Measurements from ENCODE around the gene OR56A5. TPM values are rescaled to one million over a fixed set of nuclear protein-coding genes. Genes with fewer than 3 reads are reported as not detected.

Gene OR56A5, protein sequence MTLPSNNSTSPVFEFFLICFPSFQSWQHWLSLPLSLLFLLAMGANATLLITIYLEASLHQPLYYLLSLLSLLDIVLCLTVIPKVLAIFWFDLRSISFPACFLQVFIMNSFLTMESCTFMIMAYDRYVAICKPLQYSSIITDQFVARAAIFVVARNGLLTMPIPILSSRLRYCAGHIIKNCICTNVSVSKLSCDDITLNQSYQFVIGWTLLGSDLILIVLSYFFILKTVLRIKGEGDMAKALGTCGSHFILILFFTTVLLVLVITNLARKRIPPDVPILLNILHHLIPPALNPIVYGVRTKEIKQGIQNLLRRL
- total RNA-seq (2014; rRNA removed; shearing (Covaris generic)) = not detected in 2 replicates

DNA sequence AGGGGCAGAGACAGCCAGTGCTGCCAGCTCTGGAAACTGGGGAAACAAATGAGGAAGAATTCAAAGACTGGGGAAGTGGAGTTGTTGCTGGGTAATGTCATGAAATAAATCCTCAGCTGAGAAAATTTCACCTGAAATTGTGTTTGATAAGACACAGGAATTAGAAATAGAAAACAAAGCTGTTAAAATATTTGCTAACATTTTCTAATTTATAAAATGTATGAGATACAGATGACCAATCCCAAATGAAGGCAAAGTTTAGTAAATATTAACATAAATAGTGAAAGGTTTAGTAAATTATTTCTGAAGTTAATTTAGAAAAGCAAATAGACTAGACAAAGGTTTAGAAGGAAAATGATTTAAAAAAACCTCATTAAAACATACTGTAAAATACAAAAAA, at the start of gene OR56A5:
Gene OR56A5, minus strand, starts transcription at position 101 of the 400 bp plus-strand sequence. Its CDS starts 0 bp downstream, at position 101.
- Histone ChIP-seq H3K4me1 (replicated peaks) (no peaks in the 10 kb centered on the region), H3K9me3 (replicated peaks) (no peaks in the 10 kb centered on the region), H3K4me3 (no peak within 1 kb of the TSS), H3K36me3 (no peaks in the 10 kb centered on the region), H3K27me3 (replicated peaks) (no peaks in the 10 kb centered on the region), H3K27ac (no peak within 1 kb of the TSS)
- no peak for DNase-seq (ENCODE audit: low read depth in 1 of 2, low spot score in 2 of 2)

DNA sequence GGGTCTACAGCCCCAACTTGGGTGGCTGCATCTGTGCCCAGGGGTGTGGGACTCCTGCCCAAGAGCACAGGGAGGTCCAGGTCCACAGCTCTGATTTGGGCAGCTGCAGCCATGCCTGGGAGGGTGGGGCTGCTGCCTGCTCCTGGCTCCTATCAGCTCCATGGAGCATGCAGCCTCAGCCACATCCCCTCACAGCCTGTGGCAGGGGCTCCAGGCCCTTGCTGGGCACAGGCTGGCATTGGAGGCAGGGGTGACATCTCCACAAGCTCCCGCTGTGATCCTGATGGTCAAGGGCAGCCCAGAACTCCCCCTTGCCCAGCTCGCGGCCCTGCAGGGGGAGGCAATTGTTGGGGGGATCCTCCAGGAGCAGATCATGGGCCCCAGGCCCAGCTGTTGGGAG, 44.7 kb upstream of the OR56A5 start:
- H3K4me3 ChIP-seq = no peak overlapping the region
- no peak for DNase-seq (ENCODE audit: low read depth in 1 of 2, low spot score in 2 of 2)

DNA sequence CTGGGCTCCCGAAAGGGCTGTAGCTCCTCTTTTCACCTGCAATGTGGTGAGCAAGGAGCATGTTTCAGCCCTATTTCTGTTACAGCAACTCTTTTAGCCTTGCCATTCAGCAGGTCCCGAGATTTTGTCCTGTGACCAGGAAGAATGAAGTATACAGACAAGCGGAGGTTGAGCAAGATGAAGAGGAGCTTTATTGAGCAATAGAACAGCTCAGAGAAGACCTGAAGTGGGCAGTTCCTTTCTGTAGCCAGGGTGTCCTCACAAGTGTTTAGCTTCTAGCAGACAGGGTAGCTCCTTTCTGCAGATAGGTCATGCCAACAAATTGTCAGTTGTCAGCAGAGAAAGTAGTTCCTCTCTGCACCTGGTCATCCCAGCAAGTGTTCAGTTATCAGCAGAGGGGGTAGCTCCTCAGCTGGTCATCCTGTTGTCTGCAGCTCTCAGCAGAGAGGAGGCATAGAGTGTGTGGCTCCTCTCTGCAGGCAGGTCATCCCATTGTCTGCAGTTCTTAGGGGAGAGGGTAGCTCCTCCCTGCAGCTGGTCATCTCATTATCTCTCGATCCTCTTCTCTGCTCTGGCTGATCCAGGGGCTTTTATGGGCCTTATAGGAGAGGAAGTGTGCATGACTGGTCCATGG, 43.9 kb upstream of the OR56A5 start:
- DNase-seq (ENCODE audit: low read depth in 1 of 2, low spot score in 2 of 2) = no peak
- Histone ChIP-seq H3K27ac (no peak overlapping the region), H3K27me3 (replicated peaks) (no peaks in the 10 kb centered on the region), H3K4me1 (replicated peaks) (no peaks in the 10 kb centered on the region), H3K4me3 (no peak overlapping the region), H3K9me3 (replicated peaks) (no peaks in the 10 kb centered on the region), H3K36me3 (no peaks in the 10 kb centered on the region)

More for the DNA sequence above, 44.7 kb upstream of the OR56A5 start:
- Histone ChIP-seq H3K36me3 (no peaks in the 10 kb centered on the region), H3K4me1 (replicated peaks) (no peaks in the 10 kb centered on the region), H3K9me3 (replicated peaks) (no peaks in the 10 kb centered on the region), H3K27me3 (replicated peaks) (no peaks in the 10 kb centered on the region), H3K27ac (no peak overlapping the region)

DNA sequence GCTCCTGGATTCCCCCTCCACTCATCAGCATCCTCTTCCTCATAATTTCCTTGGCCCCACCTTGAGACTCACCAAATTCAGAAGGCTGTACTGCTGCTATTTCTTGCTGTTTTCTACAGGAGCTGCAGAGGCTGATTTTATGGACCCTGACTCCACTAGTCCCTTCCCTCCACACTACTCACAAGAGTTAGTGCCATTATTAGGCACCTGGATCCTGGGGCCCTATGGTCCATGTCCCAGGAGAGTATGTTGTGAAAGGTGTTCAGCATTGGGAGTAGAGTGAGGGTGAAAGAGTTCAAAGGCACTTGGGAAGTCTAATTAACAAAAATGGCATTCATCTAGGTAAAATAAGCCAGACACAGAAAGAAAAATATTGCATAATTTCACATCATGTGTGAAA, 38.6 kb upstream of the OR56A5 start, which contains the start of gene OR56A4:
Gene OR56A4, minus strand, starts transcription at position 101 of the 400 bp plus-strand sequence. CDS start 3,954 bp downstream, outside the sequence.
- DNase-seq (ENCODE audit: low read depth in 1 of 2, low spot score in 2 of 2) = no peak
- Histone ChIP-seq H3K36me3 (no peaks in the 10 kb centered on the region), H3K27ac (no peak within 1 kb of the TSS)

DNA sequence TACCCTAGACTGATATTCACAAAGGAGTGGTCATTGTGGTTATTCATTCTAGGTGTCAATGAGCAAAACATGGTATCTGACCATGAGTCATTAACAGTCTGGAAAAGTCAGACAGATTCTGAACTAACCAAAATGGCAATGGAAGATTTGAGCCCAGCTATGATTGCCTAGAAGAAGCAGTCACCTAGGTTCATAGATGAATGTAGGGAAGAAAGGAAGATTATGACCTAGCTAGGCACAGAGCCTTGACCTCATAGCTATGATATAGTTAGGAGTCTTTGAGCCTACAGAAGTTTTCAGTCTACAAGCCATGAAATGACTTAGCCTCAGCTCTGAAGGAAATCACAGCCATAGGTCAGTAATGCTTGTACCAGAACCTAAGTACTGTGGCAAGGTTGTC, 38.1 kb upstream of the OR56A5 start:
- Histone ChIP-seq H3K4me3 (no peak overlapping the region), H3K9me3 (replicated peaks) (no peaks in the 10 kb centered on the region), H3K4me1 (replicated peaks) (no peaks in the 10 kb centered on the region), H3K27me3 (replicated peaks) (no peaks in the 10 kb centered on the region), H3K36me3 (no peaks in the 10 kb centered on the region), H3K27ac (no peak overlapping the region)
- DNase-seq (ENCODE audit: low read depth in 1 of 2, low spot score in 2 of 2) = no peak

More for the DNA sequence above, 38.6 kb upstream of the OR56A5 start, which contains the start of gene OR56A4:
- Histone ChIP-seq H3K4me3 (no peak within 1 kb of the TSS), H3K27me3 (replicated peaks) (no peaks in the 10 kb centered on the region), H3K9me3 (replicated peaks) (no peaks in the 10 kb centered on the region), H3K4me1 (replicated peaks) (no peaks in the 10 kb centered on the region)

DNA sequence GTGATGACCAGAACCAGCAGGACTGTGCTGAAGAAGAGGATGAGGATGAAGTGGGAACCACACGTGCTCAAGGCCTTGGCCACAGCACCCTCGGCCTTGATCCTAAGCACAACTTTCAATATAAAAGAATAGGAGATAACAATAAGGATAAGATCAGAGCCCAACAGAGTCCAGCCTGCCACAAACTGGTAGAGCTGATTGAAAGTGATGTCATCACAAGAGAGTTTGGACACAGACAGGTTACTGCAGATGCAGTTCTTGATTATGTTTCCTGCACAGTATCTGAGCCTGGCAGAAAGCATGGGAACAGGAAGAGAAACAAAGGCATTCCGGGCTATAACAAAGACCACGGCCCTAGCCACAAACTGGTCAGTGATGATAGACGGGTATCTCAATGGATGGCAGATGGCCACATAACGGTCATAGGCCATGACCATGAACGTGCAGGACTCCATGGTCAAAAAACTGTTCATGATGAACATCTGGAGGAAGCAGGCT, 34.0 kb upstream of the OR56A5 start:
- H3K27me3 ChIP-seq (replicated peaks) = no peaks in the 10 kb centered on the region
- H3K27ac ChIP-seq = no peak overlapping the region
- no peaks in the 10 kb centered on the region for H3K9me3 ChIP-seq (replicated peaks)
- H3K4me1 ChIP-seq (replicated peaks) = no peaks in the 10 kb centered on the region
- no peak overlapping the region for H3K4me3 ChIP-seq
- H3K36me3 ChIP-seq = no peaks in the 10 kb centered on the region
- no peak for DNase-seq (ENCODE audit: low read depth in 1 of 2, low spot score in 2 of 2)

DNA sequence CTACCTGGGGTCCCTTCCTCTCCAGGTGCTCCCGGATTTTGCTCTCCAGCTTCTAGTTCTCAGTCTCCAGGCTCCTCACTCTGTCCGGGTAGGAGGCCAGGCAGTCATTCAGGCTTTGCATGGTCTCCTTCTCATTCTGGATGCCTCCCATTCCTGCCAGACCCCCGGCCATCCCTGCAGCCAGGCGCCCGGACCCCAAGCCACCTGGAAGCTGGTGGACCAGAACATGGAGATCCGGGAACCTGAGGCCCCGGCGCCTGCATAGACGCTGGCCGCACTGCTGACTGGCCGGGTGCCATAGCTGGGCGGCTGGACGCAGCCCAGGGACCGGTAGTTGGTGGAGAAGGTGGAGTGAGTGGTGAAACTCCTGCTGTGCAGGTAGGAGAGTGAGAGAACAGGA, 26.5 kb upstream of the OR56A5 start:
- H3K36me3 ChIP-seq = no peaks in the 10 kb centered on the region
- H3K9me3 ChIP-seq (replicated peaks) = no peaks in the 10 kb centered on the region
- no peak for DNase-seq (ENCODE audit: low read depth in 1 of 2, low spot score in 2 of 2)
- H3K4me1 ChIP-seq (replicated peaks) = no peaks in the 10 kb centered on the region
- H3K27ac ChIP-seq = no peak overlapping the region
- H3K27me3 ChIP-seq (replicated peaks) = no peaks in the 10 kb centered on the region
- H3K4me3 ChIP-seq = no peak overlapping the region

DNA sequence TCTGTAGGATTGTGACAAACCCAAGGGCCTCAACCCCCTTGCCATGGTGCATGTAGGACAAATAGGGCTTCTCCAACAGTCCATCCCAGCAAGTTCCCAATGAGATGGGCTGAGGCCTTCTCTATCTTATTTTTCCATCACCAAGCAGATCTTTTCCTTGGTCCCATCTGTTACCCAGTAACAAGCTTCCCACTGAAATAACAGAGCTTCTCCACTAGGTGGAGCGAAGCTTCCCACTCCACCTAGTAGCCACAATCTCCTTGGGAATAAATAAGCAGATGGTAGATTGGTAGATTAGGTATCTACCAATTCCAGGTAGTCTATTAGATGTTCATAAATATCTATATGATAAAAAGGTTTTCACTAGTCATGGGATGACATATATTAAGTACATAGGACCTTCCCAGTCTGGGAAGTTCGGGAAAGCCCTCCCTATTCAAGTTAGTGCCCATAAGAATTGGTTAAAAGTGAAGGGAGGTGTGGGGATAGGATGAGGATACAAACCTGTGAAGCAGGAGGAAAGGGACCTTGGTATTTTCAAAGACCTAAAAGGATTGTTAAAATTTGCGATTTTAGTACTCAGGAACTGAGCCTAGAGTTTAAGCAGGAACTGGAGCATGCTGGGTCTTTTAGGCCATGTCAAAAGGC, 24.4 kb upstream of the OR56A5 start:
- no peaks in the 10 kb centered on the region for H3K36me3 ChIP-seq
- no peak for DNase-seq (ENCODE audit: low read depth in 1 of 2, low spot score in 2 of 2)
- H3K4me1 ChIP-seq (replicated peaks) = no peaks in the 10 kb centered on the region
- H3K9me3 ChIP-seq (replicated peaks) = no peaks in the 10 kb centered on the region
- no peak overlapping the region for H3K27ac ChIP-seq
- H3K4me3 ChIP-seq = no peak overlapping the region
- no peaks in the 10 kb centered on the region for H3K27me3 ChIP-seq (replicated peaks)

DNA sequence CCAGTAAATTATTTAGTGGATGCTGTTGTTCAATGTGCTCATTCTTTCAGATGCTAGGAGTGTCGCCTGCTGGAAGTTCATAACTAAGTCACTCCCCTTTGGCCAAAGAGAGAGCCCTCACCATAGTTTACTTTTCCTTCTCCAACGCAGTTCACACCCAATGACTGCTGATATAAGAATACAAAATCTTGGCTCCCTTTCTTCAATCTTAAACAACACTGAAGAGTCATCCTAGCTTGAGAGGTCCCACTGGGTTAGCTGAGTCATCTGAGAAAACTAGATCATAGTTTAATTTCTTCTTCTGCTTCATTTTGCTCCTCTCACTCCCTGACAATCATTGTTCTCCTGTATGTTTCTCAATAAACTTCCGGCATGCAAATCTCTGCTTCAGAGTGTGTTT, 23.9 kb upstream of the OR56A5 start:
- DNase-seq (ENCODE audit: low read depth in 1 of 2, low spot score in 2 of 2) = no peak
- H3K27me3 ChIP-seq (replicated peaks) = no peaks in the 10 kb centered on the region
- H3K27ac ChIP-seq = no peak overlapping the region

DNA sequence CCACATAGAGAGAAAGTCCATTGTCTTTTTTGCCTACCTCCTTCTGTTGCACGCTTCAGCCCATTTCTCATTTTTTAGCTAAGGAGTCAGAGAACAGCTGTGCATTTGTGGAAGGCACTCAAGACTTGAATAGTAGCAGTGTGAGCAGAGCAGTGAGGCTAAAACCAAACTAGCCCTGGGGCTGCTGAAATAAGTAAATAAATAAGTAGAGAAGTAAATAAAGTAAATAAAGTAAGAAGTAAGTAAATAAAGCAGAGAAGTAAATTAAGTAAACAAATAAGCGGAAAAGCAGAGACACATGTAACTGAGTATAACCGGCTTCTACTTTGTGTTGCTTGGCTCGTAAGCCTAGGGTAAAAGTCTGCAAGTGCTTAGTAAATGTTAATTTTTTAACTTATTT, 20.9 kb upstream of the OR56A5 start:
- H3K27me3 ChIP-seq (replicated peaks) = no peaks in the 10 kb centered on the region
- no peak overlapping the region for H3K27ac ChIP-seq
- no peak for DNase-seq (ENCODE audit: low read depth in 1 of 2, low spot score in 2 of 2)
- no peaks in the 10 kb centered on the region for H3K4me1 ChIP-seq (replicated peaks)
- H3K36me3 ChIP-seq = no peaks in the 10 kb centered on the region
- no peak overlapping the region for H3K4me3 ChIP-seq
- H3K9me3 ChIP-seq (replicated peaks) = no peaks in the 10 kb centered on the region

More for the DNA sequence above, 23.9 kb upstream of the OR56A5 start:
- H3K4me3 ChIP-seq = no peak overlapping the region
- H3K36me3 ChIP-seq = no peaks in the 10 kb centered on the region
- no peaks in the 10 kb centered on the region for H3K4me1 ChIP-seq (replicated peaks)
- H3K9me3 ChIP-seq (replicated peaks) = no peaks in the 10 kb centered on the region

DNA sequence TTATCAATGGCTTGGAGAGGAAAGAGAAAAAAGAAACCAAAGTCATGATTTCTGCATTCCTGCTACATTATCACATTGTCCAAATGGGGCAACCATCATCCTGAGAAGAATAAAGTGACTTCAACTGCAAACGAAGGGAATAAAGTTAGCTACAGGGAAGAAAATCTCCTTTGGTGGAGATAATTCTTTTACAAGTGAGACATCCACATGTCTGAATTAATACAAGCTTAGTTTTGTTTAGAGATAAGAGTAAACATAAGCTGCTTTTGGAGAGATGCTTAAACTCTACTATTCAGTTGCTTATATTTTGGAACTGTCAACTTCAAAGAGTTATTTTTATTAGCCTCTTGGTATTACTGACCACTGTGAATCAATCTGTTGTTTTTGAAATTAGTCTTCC, 18.6 kb upstream of the OR56A5 start, which contains the start of gene OR52L1:
Gene OR52L1, minus strand, starts transcription at position 101 of the 400 bp plus-strand sequence. Its CDS starts 55 bp downstream, at position 46.
- no peaks in the 10 kb centered on the region for H3K4me1 ChIP-seq (replicated peaks)
- no peak for DNase-seq (ENCODE audit: low read depth in 1 of 2, low spot score in 2 of 2)
- H3K27me3 ChIP-seq (replicated peaks) = no peaks in the 10 kb centered on the region
- H3K9me3 ChIP-seq (replicated peaks) = no peaks in the 10 kb centered on the region
- H3K36me3 ChIP-seq = no peaks in the 10 kb centered on the region
- H3K27ac ChIP-seq = no peak within 1 kb of the TSS
- H3K4me3 ChIP-seq = no peak within 1 kb of the TSS

DNA sequence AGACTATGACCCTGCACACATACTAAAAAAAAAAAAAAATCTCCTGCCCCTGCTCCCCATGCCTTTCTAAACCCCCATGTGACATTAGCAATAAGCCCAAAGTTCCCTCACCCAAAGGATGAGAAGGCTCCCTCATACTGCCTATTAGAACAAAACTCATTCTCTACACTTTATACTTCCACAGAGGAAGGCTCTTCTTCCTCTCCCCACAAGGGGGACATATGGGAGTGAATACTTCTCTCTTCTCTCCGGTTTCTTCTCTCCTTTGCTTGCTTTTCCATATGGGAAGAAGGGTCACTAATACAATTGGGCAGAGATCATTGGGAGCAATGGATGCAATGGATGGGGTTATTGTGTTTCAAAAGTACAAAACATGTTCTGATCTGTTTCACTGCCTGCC, 15.1 kb upstream of the OR56A5 start:
- H3K36me3 ChIP-seq = no peaks in the 10 kb centered on the region
- no peak for DNase-seq (ENCODE audit: low read depth in 1 of 2, low spot score in 2 of 2)
- H3K4me1 ChIP-seq (replicated peaks) = no peaks in the 10 kb centered on the region
- H3K27ac ChIP-seq = no peak overlapping the region
- H3K4me3 ChIP-seq = no peak overlapping the region
- H3K27me3 ChIP-seq (replicated peaks) = no peaks in the 10 kb centered on the region
- no peaks in the 10 kb centered on the region for H3K9me3 ChIP-seq (replicated peaks)

DNA sequence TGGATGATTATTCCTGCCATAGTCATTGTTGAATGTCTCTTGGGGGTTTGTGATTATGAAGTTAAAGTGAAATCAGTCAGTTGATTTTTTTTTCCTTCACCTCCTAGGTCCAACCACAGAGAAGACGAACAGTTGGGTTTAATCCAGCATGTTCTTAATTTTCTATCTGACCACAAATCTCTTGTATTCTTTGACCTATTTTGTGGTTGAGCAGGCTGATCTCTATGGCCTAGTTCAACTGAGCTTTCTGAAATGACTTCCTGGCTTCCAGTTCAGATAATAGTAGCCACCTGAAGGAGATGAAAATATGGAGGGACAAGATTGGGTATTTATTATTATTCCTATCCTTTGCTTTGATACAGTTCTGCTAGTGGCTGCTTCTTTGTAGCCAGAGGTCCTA, 5.2 kb upstream of the OR56A5 start:
- H3K27me3 ChIP-seq (replicated peaks) = no peaks in the 10 kb centered on the region
- H3K9me3 ChIP-seq (replicated peaks) = no peaks in the 10 kb centered on the region
- no peak overlapping the region for H3K27ac ChIP-seq
- H3K4me1 ChIP-seq (replicated peaks) = no peaks in the 10 kb centered on the region
- no peaks in the 10 kb centered on the region for H3K36me3 ChIP-seq
- no peak overlapping the region for H3K4me3 ChIP-seq
- DNase-seq (ENCODE audit: low read depth in 1 of 2, low spot score in 2 of 2) = no peak

DNA sequence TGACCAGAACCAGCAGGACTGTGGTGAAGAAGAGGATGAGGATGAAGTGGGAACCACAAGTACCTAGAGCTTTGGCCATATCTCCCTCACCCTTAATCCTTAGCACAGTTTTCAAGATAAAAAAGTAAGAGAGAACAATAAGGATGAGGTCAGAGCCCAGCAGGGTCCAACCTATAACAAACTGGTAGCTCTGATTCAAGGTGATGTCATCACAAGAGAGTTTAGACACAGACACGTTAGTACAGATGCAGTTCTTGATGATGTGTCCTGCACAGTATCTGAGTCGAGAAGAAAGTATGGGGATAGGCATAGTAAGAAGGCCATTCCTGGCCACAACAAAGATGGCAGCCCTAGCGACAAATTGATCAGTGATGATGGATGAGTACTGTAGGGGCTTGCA, 586 bp downstream of the OR56A5 start:
- H3K4me1 ChIP-seq (replicated peaks) = no peaks in the 10 kb centered on the region
- no peak for DNase-seq (ENCODE audit: low read depth in 1 of 2, low spot score in 2 of 2)
- H3K27ac ChIP-seq = no peak overlapping the region
- H3K4me3 ChIP-seq = no peak overlapping the region
- H3K36me3 ChIP-seq = no peaks in the 10 kb centered on the region
- H3K9me3 ChIP-seq (replicated peaks) = no peaks in the 10 kb centered on the region
- no peaks in the 10 kb centered on the region for H3K27me3 ChIP-seq (replicated peaks)

All from SJSA1 (cell line).